Spleen (tissue), 7 donors: ENCODE data around the gene SMIM15.

Experiments
- POLR2A ChIP-seq, 3 donors: fragments of 450-650 bp; IDR thresholded peaks; one replicate each; pipeline ENCODE4 v1.5.1; 2017; ENCODE audit warnings: antibody characterized with exemption in 3 of 3, mild to moderate bottlenecking in 1 of 3
- TF ChIP-seq, protein P1 (sequence below), 11 experiments: fragments of 200-600 bp in 7 of 11; fragments of 450-650 bp in 4 of 11; sonication (generic) in 4 of 11; IDR thresholded peaks in 8 of 11; conservative IDR thresholded peaks in 3 of 11; 1 replicate in 7 of 11; 2 replicates in 4 of 11; pipeline versions ENCODE4 v1.4.0 to v1.8.0; 2016 to 2021; ENCODE audit warnings: antibody characterized with exemption in 11 of 11, inconsistent platforms in 4 of 11, mild to moderate bottlenecking in 1 of 11
- donor health status: DM: no; HTN: no; CAD: no; lungs with moderate emphysema.
- donor health status: DM: no; HTN: no; CAD: no.
- donor health status: DM: no; HTN: no; CAD: no.

DNA sequence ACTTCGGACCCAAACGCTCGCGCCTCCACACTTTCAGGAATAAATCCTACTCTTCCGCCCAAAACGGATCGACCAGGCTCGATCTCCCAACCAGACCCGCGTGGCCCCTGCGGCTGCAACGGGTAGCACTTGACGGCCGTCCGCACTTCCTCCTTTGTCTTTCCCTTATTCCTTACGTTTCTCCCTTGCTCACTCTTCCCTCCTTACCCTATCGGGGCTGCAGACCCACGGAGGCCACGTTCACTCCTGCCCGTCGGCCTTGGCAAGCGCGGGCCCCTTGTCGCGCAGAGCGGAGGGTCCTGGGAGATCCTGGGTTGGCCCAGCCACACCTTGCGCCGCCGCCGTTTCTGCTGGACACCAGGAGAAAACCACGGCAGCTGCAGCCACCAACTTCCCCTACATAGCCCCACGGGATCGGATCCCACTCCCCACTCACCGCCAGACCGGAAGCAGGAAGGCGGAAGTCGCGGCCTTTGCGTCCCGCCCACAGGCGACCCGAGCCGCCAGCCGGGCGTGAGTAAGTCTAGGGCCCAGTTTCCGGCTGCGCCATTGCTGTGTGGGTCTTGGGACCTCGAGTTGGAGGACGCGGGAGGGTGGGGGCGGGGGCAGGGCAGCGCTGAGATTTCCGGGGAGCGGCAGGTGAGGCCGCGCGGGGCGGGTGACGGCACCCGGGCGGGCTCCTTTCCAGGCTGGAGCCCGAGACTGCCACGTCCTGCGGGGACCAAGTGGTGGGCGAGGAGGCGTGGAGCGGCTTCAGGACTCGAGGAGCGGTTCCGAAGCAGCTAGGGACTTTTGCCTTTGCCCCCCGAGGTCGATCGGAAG is at the start of gene SMIM15:
- TF ChIP-seq POLR2A (IDR thresholded peaks at IDR 0.05): peak in 2 of 3 donors; percentile 26 to 35
- TF ChIP-seq, protein P1, sequence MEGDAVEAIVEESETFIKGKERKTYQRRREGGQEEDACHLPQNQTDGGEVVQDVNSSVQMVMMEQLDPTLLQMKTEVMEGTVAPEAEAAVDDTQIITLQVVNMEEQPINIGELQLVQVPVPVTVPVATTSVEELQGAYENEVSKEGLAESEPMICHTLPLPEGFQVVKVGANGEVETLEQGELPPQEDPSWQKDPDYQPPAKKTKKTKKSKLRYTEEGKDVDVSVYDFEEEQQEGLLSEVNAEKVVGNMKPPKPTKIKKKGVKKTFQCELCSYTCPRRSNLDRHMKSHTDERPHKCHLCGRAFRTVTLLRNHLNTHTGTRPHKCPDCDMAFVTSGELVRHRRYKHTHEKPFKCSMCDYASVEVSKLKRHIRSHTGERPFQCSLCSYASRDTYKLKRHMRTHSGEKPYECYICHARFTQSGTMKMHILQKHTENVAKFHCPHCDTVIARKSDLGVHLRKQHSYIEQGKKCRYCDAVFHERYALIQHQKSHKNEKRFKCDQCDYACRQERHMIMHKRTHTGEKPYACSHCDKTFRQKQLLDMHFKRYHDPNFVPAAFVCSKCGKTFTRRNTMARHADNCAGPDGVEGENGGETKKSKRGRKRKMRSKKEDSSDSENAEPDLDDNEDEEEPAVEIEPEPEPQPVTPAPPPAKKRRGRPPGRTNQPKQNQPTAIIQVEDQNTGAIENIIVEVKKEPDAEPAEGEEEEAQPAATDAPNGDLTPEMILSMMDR (IDR thresholded peaks at IDR 0.05 in 8 of 11, conservative IDR thresholded peaks at IDR 0.05 in 3 of 11): peak in 2 of 11 experiments; percentile 13 to 22
